HG02852 (cell line): ENCODE measurements around the gene AP5Z1.

ENCODE experiments used
- ATAC-seq: cut with Tn5 transposase; IDR thresholded peaks from one replicate; pipeline ENCODE4 v1.9.1; 2021; ENCODE audit warnings: mild to moderate bottlenecking, moderate library complexity; ENCODE audit not compliant: unreplicated experiment

The AP5Z1 gene

GRCh38 chr7:4775250-4775847, at the start of gene AP5Z1:
TSS of gene AP5Z1 (plus strand) at chr7:4775623. CDS start at chr7:4775716, 93 bp downstream.
- peak; percentile 90 for ATAC-seq

DNA sequence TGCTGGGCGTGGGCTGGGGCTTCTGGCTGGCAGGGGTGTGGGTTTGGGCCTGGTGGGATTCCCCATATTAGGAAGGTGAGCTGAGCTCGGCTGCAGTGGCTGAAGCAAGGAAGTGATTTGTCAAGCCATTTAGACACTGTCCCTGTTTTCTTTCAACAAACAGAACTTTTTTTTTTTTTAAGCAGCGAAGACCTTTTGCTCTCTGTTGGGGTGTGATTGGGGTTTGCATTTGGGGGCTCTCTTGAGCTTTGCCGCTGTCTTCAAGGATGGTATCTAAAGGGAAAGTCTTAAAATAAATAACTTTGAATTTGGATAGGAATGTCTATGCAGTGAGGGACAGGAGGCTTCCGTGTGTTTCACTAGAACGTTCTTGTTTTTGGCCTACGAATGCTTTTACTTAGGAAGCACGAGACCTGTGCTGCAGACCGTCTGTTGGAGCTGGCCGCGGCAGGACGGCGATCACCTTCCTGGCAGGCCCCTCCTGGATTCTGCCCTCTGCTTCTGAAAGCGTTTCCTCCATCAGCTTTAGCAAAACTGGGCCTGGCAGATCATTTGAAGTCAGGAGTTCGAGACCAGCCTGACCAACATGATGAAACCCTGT, 49.5 kb upstream of the AP5Z1 start:
- no peak for ATAC-seq

- ATAC-seq, result no peak
Observed at GRCh38 chr7:4726566-4726965, 48.9 kb upstream of the AP5Z1 start.

DNA sequence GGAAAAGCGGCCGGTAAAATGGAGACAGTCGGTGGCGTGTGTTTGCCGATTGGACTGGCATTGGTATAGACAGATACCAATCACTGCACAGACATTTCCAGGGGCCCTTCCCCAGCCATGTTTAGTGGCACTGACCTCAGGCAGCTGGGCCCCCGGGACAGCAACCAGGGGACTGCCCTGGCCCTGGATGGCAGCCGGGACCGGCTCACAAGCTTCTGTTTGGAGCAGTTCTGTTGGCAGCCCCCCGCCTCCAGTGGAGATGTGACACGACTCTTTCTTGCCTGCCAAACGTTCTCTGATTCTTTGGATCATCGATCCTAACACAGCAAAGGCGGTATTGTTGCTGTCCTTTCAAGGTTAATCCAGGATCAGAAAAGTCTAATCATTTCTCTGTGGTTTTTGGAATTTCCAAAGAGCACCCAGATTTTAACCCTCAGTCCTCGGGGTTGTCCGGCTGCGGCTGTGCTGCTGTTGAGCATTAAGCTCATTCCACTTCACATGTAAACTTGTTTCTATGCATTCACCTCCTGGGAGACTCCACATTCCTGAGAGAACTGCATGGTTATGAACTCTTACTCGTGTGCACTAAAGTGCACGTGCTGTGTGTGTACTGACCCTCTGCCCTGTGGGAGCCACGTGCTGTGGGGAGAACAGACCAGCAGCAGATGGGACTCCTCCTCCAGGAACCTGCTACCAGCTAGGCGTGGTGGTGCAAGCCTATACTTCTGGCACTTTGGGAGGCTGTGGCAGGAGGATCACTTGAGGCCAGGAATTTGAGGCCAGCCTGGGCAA, 47.3 kb upstream of the AP5Z1 start:
- ATAC-seq, result no peak

GRCh38 chr7:4729266-4729665, 46.2 kb upstream of the AP5Z1 start:
- ATAC-seq, result no peak

DNA sequence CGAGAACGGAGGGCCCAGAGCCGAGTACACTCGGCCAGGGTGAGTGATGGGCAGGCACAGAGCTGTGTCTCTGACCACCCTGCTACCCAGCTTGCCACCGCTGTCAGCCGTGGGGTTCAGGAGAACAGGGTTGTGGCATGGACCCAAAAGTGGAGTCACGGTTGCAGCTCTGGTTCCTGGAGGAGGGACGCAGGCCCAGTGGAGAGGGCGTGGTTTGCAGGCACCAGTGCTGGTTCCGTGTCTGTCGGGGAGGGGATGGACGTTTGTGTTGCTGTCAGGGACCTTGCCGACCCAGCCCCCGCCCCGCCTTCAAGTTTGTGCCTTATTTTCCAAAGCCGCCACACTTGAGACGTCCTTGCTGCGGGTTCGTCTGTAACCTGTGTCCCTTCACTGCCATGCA, 45.1 kb upstream of the AP5Z1 start:
- no peak for ATAC-seq

- no peak for ATAC-seq
Observed at GRCh38 chr7:4730971-4731370, 44.5 kb upstream of the AP5Z1 start.

DNA sequence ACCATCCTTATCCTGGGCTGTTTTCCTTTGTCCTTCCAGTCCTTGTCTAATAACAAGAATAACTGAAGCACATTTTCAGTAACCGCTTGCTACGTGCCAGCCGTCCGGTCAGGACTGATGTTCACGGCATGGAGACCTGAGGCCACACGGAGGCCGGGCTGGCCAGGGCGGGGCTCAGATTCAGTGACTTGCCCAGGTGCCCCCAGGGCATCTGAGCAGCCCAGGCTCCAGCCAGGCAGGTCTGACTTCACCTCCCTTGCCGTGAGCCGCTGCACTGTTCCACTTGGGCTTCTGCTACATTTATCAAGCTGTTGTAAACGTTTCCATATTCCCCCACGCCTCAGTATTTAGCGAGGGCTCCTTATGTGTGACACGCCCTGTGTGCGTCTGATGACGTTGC, 43.6 kb upstream of the AP5Z1 start:
- ATAC-seq, result no peak

GRCh38 chr7:4733936-4734528, 41.4 kb upstream of the AP5Z1 start:
- no peak for ATAC-seq

GRCh38 chr7:4734587-4735345, 40.7 kb upstream of the AP5Z1 start:
- ATAC-seq, result no peak

DNA sequence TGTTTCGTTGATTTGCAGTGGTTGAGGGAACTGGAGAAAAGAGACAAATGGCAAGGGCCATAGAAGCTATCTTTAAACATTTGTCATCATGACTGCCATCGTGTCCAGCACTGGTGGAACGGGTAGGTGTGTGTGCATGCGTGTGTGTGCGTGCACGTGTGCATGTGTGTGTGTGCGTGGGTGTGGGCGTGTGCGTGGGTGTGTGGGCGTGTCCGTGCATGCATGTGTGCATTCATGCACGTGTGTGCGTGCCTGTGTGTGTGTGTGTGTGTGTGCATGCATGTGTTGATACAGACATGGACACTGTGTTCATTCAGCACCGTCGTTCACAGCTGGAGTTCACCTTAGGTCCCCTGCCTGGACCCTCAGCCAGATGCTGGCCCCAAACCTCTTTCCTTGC, 38.1 kb upstream of the AP5Z1 start:
- ATAC-seq, result no peak

GRCh38 chr7:4738711-4739527, 36.5 kb upstream of the AP5Z1 start:
- ATAC-seq, result no peak

GRCh38 chr7:4739528-4739992, 35.9 kb upstream of the AP5Z1 start:
- no peak for ATAC-seq

DNA sequence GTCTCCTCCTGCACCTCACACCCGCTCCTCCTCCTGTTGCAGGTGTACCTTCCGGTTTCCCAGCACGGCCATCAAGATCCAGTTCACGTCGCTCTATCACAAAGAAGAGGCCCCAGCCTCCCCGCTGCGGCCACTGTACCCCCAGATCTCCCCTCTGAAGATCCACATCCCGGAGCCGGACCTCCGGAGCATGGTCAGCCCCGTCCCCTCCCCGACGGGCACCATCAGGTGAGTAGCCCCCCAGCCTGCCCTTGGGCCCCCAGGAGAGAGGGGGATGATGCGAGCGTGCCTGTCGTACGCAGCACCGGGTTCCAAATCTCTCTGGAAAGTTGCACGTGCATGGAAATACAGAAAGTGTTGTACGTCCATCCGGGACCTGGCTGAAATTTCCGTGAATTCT, 34.6 kb upstream of the AP5Z1 start:
- ATAC-seq, result no peak

DNA sequence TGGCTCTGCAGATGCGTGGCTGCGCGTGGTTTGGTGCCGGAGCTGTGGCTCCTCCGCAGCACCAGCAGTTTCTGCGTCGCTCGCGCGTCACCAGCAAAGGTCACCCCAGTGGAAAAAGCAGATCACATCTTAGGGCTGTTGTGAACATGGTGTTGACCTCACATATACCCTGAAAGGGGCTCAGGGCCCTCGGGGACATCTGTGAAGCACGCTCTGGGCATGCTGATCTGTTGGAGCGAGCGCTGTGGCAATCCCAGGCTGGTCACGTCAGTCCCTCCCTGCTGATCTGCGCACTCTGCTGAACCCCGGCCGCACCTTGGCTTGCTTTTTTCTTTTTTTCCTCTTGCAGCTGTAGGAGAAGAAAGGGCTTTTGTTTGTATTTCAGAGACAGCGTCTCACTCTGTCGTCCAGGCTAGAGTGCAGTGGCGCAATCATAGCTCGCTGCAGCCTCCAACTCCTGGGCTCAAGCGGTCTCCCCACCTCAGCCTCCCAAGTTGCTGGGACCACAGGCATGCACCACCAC, 33.3 kb upstream of the AP5Z1 start:
- no peak for ATAC-seq

GRCh38 chr7:4742852-4743251, 32.6 kb upstream of the AP5Z1 start:
- ATAC-seq, result no peak

GRCh38 chr7:4744391-4745264, 30.8 kb upstream of the AP5Z1 start:
- peak; percentile 73 for ATAC-seq

- ATAC-seq, result peak; percentile 30
Observed at GRCh38 chr7:4745265-4745919, 30.0 kb upstream of the AP5Z1 start.
